Liver (tissue), 9 donors: ENCODE measurements around the gene SIRPA. TPM values are rescaled to one million over a fixed set of nuclear protein-coding genes. Genes with fewer than 3 reads are reported as not detected.
"Not testable (repeated sequence)": the region's sequence is repeated elsewhere in the genome, so short reads cannot be mapped to it uniquely, and the experiment has no call there.

Experiments
- DNase-seq: peaks from one replicate; pipeline ENCODE4 v3.0.0-alpha.2; 2017; ENCODE audit warnings: low spot score
- H3K27ac ChIP-seq, 2 donors: one replicate each; pipeline ENCODE4 v1.7.0; 2013; ENCODE audit warnings: inconsistent platforms in 2 of 2, low read length in 2 of 2, control low read depth in 1 of 2, low read depth in 1 of 2, mild to moderate bottlenecking in 1 of 2
- H3K27me3 ChIP-seq, 4 donors: one replicate each; pipeline versions ENCODE4 v1.6.1 to v1.7.0; 2013; ENCODE audit warnings: low read length in 3 of 4, inconsistent platforms in 1 of 4, mild to moderate bottlenecking in 1 of 4, moderate library complexity in 1 of 4; ENCODE audit not compliant: control insufficient read depth in 4 of 4, insufficient read depth in 4 of 4
- H3K36me3 ChIP-seq, 4 donors: one replicate each; pipeline versions ENCODE4 v1.6.1 to v1.7.0; 2013; ENCODE audit warnings: low read length in 3 of 4, mild to moderate bottlenecking in 3 of 4, low read depth in 1 of 4, moderate library complexity in 1 of 4; ENCODE audit not compliant: control insufficient read depth in 4 of 4, insufficient read depth in 3 of 4
- H3K4me1 ChIP-seq, 4 donors: one replicate each; pipeline versions ENCODE4 v1.6.1 to v1.7.0; 2013; ENCODE audit warnings: low read length in 3 of 4, mild to moderate bottlenecking in 3 of 4, moderate library complexity in 1 of 4; ENCODE audit not compliant: control insufficient read depth in 4 of 4, insufficient read depth in 4 of 4
- H3K4me3 ChIP-seq, 3 donors: one replicate each; pipeline versions ENCODE4 v1.6.1 to v1.7.0; 2013; ENCODE audit warnings: low read length in 3 of 3, control low read depth in 1 of 3, low read depth in 1 of 3, mild to moderate bottlenecking in 1 of 3
- H3K9ac ChIP-seq, 2 donors: one replicate each; pipeline ENCODE4 v1.7.0; 2013; ENCODE audit warnings: low read length in 2 of 2, mild to moderate bottlenecking in 2 of 2, moderate library complexity in 2 of 2, control low read depth in 1 of 2, low read depth in 1 of 2
- H3K9me3 ChIP-seq, 4 donors: one replicate each; pipeline versions ENCODE4 v1.6.1 to v1.7.0; 2013; ENCODE audit warnings: low read length in 3 of 4; ENCODE audit not compliant: control insufficient read depth in 4 of 4
- ATF3 ChIP-seq: IDR thresholded peaks from 2 replicates; pipeline ENCODE4 v1.6.1; 2016; ENCODE audit warnings: antibody characterized with exemption
- FOXA2 ChIP-seq: IDR thresholded peaks from 2 replicates; pipeline ENCODE4 v1.6.1; 2016; ENCODE audit warnings: antibody characterized with exemption
- GABPA ChIP-seq, 2 donors: IDR thresholded peaks in 1 of 2; conservative IDR thresholded peaks in 1 of 2; 2 replicates each; pipeline ENCODE4 v1.6.1; 2016; ENCODE audit warnings: antibody characterized with exemption in 2 of 2, mild to moderate bottlenecking in 1 of 2, moderate library complexity in 1 of 2
- HNF4A ChIP-seq, 2 donors: conservative IDR thresholded peaks; 2 replicates each; pipeline ENCODE4 v1.6.1; 2016; ENCODE audit warnings: antibody characterized with exemption in 2 of 2, mild to moderate bottlenecking in 2 of 2
- HNF4G ChIP-seq: IDR thresholded peaks from 2 replicates; pipeline ENCODE4 v1.6.1; 2016; ENCODE audit warnings: antibody characterized with exemption
- JUND ChIP-seq, 2 donors: IDR thresholded peaks; 2 replicates each; pipeline ENCODE4 v1.6.1; 2016; ENCODE audit warnings: antibody characterized with exemption in 2 of 2
- MAX ChIP-seq: IDR thresholded peaks from 2 replicates; pipeline ENCODE4 v1.6.1; 2016; ENCODE audit warnings: antibody characterized with exemption
- RAD21 ChIP-seq, 2 donors: IDR thresholded peaks; 2 replicates each; pipeline ENCODE4 v1.6.1; 2016; ENCODE audit warnings: antibody characterized with exemption in 2 of 2, mild to moderate bottlenecking in 2 of 2
- RXRA ChIP-seq, 2 donors: IDR thresholded peaks; 2 replicates each; pipeline ENCODE4 v1.6.1; 2017 to 2018; ENCODE audit warnings: antibody characterized with exemption in 2 of 2, mild to moderate bottlenecking in 1 of 2
- SP1 ChIP-seq: IDR thresholded peaks from 2 replicates; pipeline ENCODE4 v1.6.1; 2018; ENCODE audit warnings: antibody characterized with exemption, mild to moderate bottlenecking
- TAF1 ChIP-seq: conservative IDR thresholded peaks from 2 replicates; pipeline ENCODE4 v1.6.1; 2016; ENCODE audit warnings: antibody characterized with exemption, mild to moderate bottlenecking
- YY1 ChIP-seq: IDR thresholded peaks from 2 replicates; pipeline ENCODE4 v1.6.1; 2016; ENCODE audit warnings: antibody characterized with exemption, mild to moderate bottlenecking
- WGBS: extraction: QIAGEN DNeasy Blood & Tissue Kit; methylation state at CpG from one replicate; pipeline ENCODE4 v1.1.7; 2013; 5-methylcytosine and 5-hydroxymethylcytosine counted together
- polyA plus RNA-seq, 2 donors: library from polyadenylated mRNA; stranded (reverse) in 1 of 2; unstranded in 1 of 2; fragments of 200-250 nt in 1 of 2; fragments of >200 nt in 1 of 2; fragmentation: Nextera tagmentation in 1 of 2; extraction: Ambion mirVana in 1 of 2; gene quantifications; one replicate each; pipeline versions ENCODE4 v1.2.1 to v1.2.3, GENCODE V29; 2013 to 2015
- total RNA-seq, 2 donors: library from RNA; depleted of rRNA; stranded (reverse); fragments of >200 nt; gene quantifications; one replicate each; pipeline ENCODE4 v1.2.3, GENCODE V29; 2014
- TF ChIP-seq, protein P1 (sequence below): IDR thresholded peaks from 2 replicates; pipeline ENCODE4 v1.6.1; 2016; ENCODE audit warnings: antibody characterized with exemption, mild to moderate bottlenecking
- TF ChIP-seq, protein P2 (sequence below): fragments of 150-350 bp; IDR thresholded peaks from 2 replicates; pipeline ENCODE4 v1.5.1; 2017; ENCODE audit warnings: improper control_type of control experiment, low read depth, low read length; ENCODE audit not compliant: missing input control
- donor health status: healthy.
- donor health status: healthy.
- donor health status: healthy.
- donor health status: healthy.
- donor health status: healthy.

SIRPA gene
- total and polyA plus RNA-seq, 4 donors: 5.4 to 47.5 (median 23.2) TPM

GRCh38 chr20:1911536-1911935 is 16.3 kb downstream of the SIRPA start (continued):
- TF ChIP-seq ATF3 (no peak), RAD21 (IDR thresholded peaks at IDR 0.05) (no peak), MAX (no peak)

GRCh38 chr20:1912053-1912452 is 16.8 kb downstream of the SIRPA start:
- Histone ChIP-seq H3K9me3 (no peaks in the 10 kb centered on the region), H3K36me3 (peaks cover 0 to 44% (median 30%) of the 10 kb centered on the region in 4 donors), H3K9ac (no peak overlapping the region), H3K27me3 (no peaks in the 10 kb centered on the region), H3K4me3 (no peak overlapping the region), H3K27ac (no peak overlapping the region), H3K4me1 (peaks cover 0 to 2% (median 0%) of the 10 kb centered on the region in 4 donors)
- DNase-seq: no peak
- no peak for TF ChIP-seq JUND (IDR thresholded peaks at IDR 0.05)
- TF ChIP-seq, protein P1, sequence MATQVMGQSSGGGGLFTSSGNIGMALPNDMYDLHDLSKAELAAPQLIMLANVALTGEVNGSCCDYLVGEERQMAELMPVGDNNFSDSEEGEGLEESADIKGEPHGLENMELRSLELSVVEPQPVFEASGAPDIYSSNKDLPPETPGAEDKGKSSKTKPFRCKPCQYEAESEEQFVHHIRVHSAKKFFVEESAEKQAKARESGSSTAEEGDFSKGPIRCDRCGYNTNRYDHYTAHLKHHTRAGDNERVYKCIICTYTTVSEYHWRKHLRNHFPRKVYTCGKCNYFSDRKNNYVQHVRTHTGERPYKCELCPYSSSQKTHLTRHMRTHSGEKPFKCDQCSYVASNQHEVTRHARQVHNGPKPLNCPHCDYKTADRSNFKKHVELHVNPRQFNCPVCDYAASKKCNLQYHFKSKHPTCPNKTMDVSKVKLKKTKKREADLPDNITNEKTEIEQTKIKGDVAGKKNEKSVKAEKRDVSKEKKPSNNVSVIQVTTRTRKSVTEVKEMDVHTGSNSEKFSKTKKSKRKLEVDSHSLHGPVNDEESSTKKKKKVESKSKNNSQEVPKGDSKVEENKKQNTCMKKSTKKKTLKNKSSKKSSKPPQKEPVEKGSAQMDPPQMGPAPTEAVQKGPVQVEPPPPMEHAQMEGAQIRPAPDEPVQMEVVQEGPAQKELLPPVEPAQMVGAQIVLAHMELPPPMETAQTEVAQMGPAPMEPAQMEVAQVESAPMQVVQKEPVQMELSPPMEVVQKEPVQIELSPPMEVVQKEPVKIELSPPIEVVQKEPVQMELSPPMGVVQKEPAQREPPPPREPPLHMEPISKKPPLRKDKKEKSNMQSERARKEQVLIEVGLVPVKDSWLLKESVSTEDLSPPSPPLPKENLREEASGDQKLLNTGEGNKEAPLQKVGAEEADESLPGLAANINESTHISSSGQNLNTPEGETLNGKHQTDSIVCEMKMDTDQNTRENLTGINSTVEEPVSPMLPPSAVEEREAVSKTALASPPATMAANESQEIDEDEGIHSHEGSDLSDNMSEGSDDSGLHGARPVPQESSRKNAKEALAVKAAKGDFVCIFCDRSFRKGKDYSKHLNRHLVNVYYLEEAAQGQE: no peak
- TF ChIP-seq, protein P2, sequence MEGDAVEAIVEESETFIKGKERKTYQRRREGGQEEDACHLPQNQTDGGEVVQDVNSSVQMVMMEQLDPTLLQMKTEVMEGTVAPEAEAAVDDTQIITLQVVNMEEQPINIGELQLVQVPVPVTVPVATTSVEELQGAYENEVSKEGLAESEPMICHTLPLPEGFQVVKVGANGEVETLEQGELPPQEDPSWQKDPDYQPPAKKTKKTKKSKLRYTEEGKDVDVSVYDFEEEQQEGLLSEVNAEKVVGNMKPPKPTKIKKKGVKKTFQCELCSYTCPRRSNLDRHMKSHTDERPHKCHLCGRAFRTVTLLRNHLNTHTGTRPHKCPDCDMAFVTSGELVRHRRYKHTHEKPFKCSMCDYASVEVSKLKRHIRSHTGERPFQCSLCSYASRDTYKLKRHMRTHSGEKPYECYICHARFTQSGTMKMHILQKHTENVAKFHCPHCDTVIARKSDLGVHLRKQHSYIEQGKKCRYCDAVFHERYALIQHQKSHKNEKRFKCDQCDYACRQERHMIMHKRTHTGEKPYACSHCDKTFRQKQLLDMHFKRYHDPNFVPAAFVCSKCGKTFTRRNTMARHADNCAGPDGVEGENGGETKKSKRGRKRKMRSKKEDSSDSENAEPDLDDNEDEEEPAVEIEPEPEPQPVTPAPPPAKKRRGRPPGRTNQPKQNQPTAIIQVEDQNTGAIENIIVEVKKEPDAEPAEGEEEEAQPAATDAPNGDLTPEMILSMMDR: no peak
- TF ChIP-seq SP1: no peak
- no peak for TF ChIP-seq RAD21 (IDR thresholded peaks at IDR 0.05)
- TF ChIP-seq HNF4A (conservative IDR thresholded peaks at IDR 0.05): no peak
- no peak for TF ChIP-seq RXRA (IDR thresholded peaks at IDR 0.05)
- WGBS: 92% methylated on average over 12 of the region's 12 CpGs

DNA sequence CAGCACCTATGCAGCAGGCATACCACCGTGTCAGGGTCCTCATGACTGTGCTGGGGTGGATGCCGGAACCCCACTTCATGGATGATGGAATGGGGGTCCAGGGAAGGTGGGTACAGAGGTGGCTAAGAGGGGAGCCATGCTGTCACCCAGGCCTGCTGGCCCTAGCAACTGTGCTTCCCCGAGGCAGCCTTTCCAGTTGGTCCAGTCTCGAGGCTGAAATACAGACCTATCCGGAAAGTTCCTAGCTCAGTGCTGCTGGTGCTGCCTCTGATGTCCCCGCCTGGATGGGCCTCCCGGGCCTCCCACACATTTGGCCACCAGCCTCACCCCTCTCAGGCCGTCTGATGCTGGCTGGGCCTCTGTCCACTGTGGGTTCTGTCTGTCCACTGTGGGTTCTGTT is 17.4 kb downstream of the SIRPA start:
- WGBS: 92% methylated on average over 8 of the region's 8 CpGs
- DNase-seq: no peak
- no peak overlapping the region for H3K4me3 ChIP-seq
- peaks cover 0 to 2% (median 0%) of the 10 kb centered on the region in 4 donors for H3K4me1 ChIP-seq
- no peak for TF ChIP-seq HNF4G
- TF ChIP-seq ATF3: no peak
- TF ChIP-seq RXRA (IDR thresholded peaks at IDR 0.05): no peak
- no peak for TF ChIP-seq GABPA (IDR thresholded peaks at IDR 0.05 in 1 of 2, conservative IDR thresholded peaks at IDR 0.05 in 1 of 2)
- TF ChIP-seq, protein P1: no peak
- TF ChIP-seq TAF1: no peak
- TF ChIP-seq YY1: no peak
- no peak for TF ChIP-seq FOXA2
- TF ChIP-seq RAD21 (IDR thresholded peaks at IDR 0.05): no peak
- H3K9me3 ChIP-seq: no peaks in the 10 kb centered on the region
- H3K9ac ChIP-seq: no peak overlapping the region
- no peak overlapping the region for H3K27ac ChIP-seq
- H3K36me3 ChIP-seq: peaks cover 0 to 49% (median 35%) of the 10 kb centered on the region in 4 donors
- no peaks in the 10 kb centered on the region for H3K27me3 ChIP-seq

DNA sequence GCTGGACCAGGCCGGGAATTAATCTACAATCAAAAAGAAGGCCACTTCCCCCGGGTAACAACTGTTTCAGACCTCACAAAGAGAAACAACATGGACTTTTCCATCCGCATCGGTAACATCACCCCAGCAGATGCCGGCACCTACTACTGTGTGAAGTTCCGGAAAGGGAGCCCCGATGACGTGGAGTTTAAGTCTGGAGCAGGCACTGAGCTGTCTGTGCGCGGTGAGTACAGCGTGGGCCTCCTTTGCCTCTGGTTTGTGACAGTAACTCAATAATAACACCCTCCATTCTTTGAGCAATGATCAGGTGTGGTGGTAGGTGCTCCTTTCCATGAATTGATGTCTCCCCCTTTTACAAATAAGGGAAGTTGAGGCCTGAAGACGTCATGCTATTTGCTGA is 20.0 kb downstream of the SIRPA start:
- 94% methylated on average over 12 of the region's 12 CpGs for WGBS
- DNase-seq, H3K9ac ChIP-seq, H3K4me1 ChIP-seq, H3K27me3 ChIP-seq, H3K27ac ChIP-seq, H3K4me3 ChIP-seq, H3K9me3 ChIP-seq: not testable (repeated sequence)
- peaks cover 0 to 57% (median 36%) of the 10 kb centered on the region in 4 donors for H3K36me3 ChIP-seq
